A549 treated with CpdA at 1 μM for 4 hours (cell line): ENCODE results near the gene PDGFRB. TPM values are rescaled to one million over a fixed set of nuclear protein-coding genes. Genes with fewer than 3 reads are reported as not detected.

ENCODE experiments used
- total RNA-seq: library from RNA; stranded (reverse); fragments of 200-300 nt; extraction: Qiagen RNA extraction; gene quantifications from 5 replicates; pipeline ENCODE4 v1.2.3, GENCODE V29; 2022; ENCODE audit warnings: low read depth

PDGFRB gene
- 0.08 to 0.34 TPM (median 0.18 TPM) in 5 replicates for total RNA-seq

GRCh38 chr5:150155258-150156026 is at the start of gene PDGFRB:
Gene PDGFRB, minus strand, starts transcription at chr5:150155845. Its CDS starts 18,798 bp downstream, at chr5:150137047.

GRCh38 chr5:150189728-150190502 is 34.3 kb upstream of the PDGFRB start, which contains the start of gene SLC6A7:
Gene SLC6A7, plus strand, starts transcription at chr5:150190062. Its CDS starts 266 bp downstream, at chr5:150190328.

GRCh38 chr5:150166650-150167511 is 11.2 kb upstream of the PDGFRB start, which contains the start of gene CDX1:
Gene CDX1, plus strand, starts transcription at chr5:150166778. Its CDS starts 99 bp downstream, at chr5:150166877.

GRCh38 chr5:150085950-150086715 is 69.5 kb downstream of the PDGFRB start, which contains the start of gene CSF1R:
Gene CSF1R, minus strand, starts transcription at chr5:150086554. Its CDS starts 127 bp downstream, at chr5:150086427.

Other genes starting within 250 kb of the PDGFRB start
- gene PDE6A, start 211.1 kb downstream of the PDGFRB start, total RNA-seq = 0.08 to 0.26 TPM (median 0.12 TPM) in 5 replicates
- gene SLC26A2, start 195.1 kb downstream of the PDGFRB start, total RNA-seq = 20.2 to 27.5 TPM (median 25.6 TPM) in 5 replicates
- 4.3 to 5.9 TPM (median 5.0 TPM) in 5 replicates for gene TIGD6, start 155.2 kb downstream of the PDGFRB start, total RNA-seq
- gene HMGXB3, start 155.1 kb downstream of the PDGFRB start, total RNA-seq = 28.5 to 31.2 TPM (median 30.2 TPM) in 5 replicates
- gene CSF1R, start 69.3 kb downstream of the PDGFRB start, total RNA-seq = 0.07 to 0.23 TPM (median 0.15 TPM) in 4 of 5 replicates, not detected in the other
- not detected in 5 replicates for gene CDX1, start 10.9 kb upstream of the PDGFRB start, total RNA-seq
- 0.01 to 0.07 TPM in 2 of 5 replicates, not detected in the others for gene SLC6A7, start 34.2 kb upstream of the PDGFRB start, total RNA-seq
- gene CAMK2A, start 133.9 kb upstream of the PDGFRB start, total RNA-seq = 0.87 to 1.4 TPM (median 1.1 TPM) in 5 replicates
- gene ARSI, start 147.1 kb upstream of the PDGFRB start, total RNA-seq = 33.5 to 52.9 TPM (median 42.9 TPM) in 5 replicates
- 76.5 to 93.8 TPM (median 86.2 TPM) in 5 replicates for gene TCOF1, start 201.9 kb upstream of the PDGFRB start, total RNA-seq